Kasumi-1 (cell line): ENCODE measurements around the gene KCNN3.

ENCODE experiments used
- DNase-seq, 2 experiments: peaks; one replicate each; lab custom pipeline; 2025; lab: John Stamatoyannopoulos, UW

Gene KCNN3

GRCh38 chr1:154879038-154879421 is 8.9 kb upstream of the KCNN3 start:
- DNase-seq, result no peak

- peak; percentile 59 to 64 for DNase-seq
These were observed 8.4 kb upstream of the KCNN3 start for GRCh38 chr1:154878371-154879037.

GRCh38 chr1:154877370-154877974 is 7.4 kb upstream of the KCNN3 start:
- no peak for DNase-seq

- DNase-seq, result no peak
These were observed 6.8 kb upstream of the KCNN3 start for GRCh38 chr1:154876842-154877369.

- no peak for DNase-seq
These were observed 4.4 kb upstream of the KCNN3 start for GRCh38 chr1:154874465-154874864.

- DNase-seq, result no peak
These were observed 3.4 kb upstream of the KCNN3 start for GRCh38 chr1:154873321-154873950.

- DNase-seq, result no peak
These were observed 1.3 kb upstream of the KCNN3 start for GRCh38 chr1:154871374-154871773.

GRCh38 chr1:154870734-154871133 is 653 bp upstream of the KCNN3 start:
- DNase-seq, result no peak

GRCh38 chr1:154869351-154870114 is 548 bp downstream of the KCNN3 start:
- DNase-seq, result no peak

- no peak for DNase-seq
These were observed 2.1 kb downstream of the KCNN3 start for GRCh38 chr1:154867841-154868605.

GRCh38 chr1:154867064-154867825 is 2.8 kb downstream of the KCNN3 start:
- DNase-seq, result no peak

- DNase-seq, result no peak
These were observed 3.6 kb downstream of the KCNN3 start for GRCh38 chr1:154866257-154867063.

- no peak for DNase-seq
These were observed 4.4 kb downstream of the KCNN3 start for GRCh38 chr1:154865442-154866256.

GRCh38 chr1:154864189-154864975 is 5.7 kb downstream of the KCNN3 start:
- DNase-seq, result no peak

GRCh38 chr1:154863315-154864174 is 6.5 kb downstream of the KCNN3 start:
- DNase-seq, result peak; percentile 53 to 72

GRCh38 chr1:154862907-154863306 is 7.2 kb downstream of the KCNN3 start:
- DNase-seq, result no peak

- peak in 1 of 2 experiments; percentile 8 for DNase-seq
These were observed 8.4 kb downstream of the KCNN3 start for GRCh38 chr1:154861607-154862094.
